Keratinocyte (primary cell): ENCODE results near the gene CCDC197.

Experiments used
- CTCF ChIP-seq, 3 experiments: IDR thresholded peaks in 1 of 3; conservative IDR thresholded peaks in 1 of 3; optimal IDR thresholded peaks in 1 of 3; 2 replicates in 2 of 3; 3 replicates in 1 of 3; pipeline versions ENCODE3 to v1.5.1; 2011; ENCODE audit warnings: low read length in 3 of 3, mild to moderate bottlenecking in 3 of 3, moderate library complexity in 2 of 3, control low read depth in 1 of 3, inconsistent platforms in 1 of 3; ENCODE audit not compliant: insufficient read depth in 2 of 3; ENCODE audit errors: extremely low read depth in 1 of 3
- EZH2 ChIP-seq: IDR thresholded peaks from one replicate; pipeline ENCODE4 v1.6.1; 2012; ENCODE audit warnings: inconsistent platforms, mild to moderate bottlenecking, low read length, moderate library complexity

- TF ChIP-seq CTCF (optimal IDR thresholded peaks at IDR 0.05 in 1 of 3, IDR thresholded peaks at IDR 0.05 in 1 of 3, conservative IDR thresholded peaks at IDR 0.05 in 1 of 3; ENCODE audit: extremely low read depth in 1 of 3, insufficient read depth in 2 of 3, low read length in 3 of 3) (no peak), EZH2 (no peak)
Measured at GRCh38 chr14:93975791-93976476, 21.2 kb upstream of the CCDC197 start.
